Uterus (tissue), 2 donors: ENCODE data around the gene ZC2HC1B.

ENCODE experiments used
- POLR2A ChIP-seq, 2 donors: fragments of 450-650 bp; IDR thresholded peaks; one replicate each; pipeline ENCODE4 v1.6.1; 2016; ENCODE audit warnings: antibody characterized with exemption in 2 of 2, mild to moderate bottlenecking in 1 of 2, moderate library complexity in 1 of 2
- TF ChIP-seq, protein P1 (sequence below), 4 experiments: fragments of 200-600 bp in 2 of 4; fragments of 450-650 bp in 2 of 4; sonication (generic) in 2 of 4; IDR thresholded peaks; one replicate each; pipeline ENCODE4 v1.5.1; 2016 to 2019; ENCODE audit warnings: antibody characterized with exemption in 4 of 4, mild to moderate bottlenecking in 2 of 4, moderate library complexity in 1 of 4

DNA sequence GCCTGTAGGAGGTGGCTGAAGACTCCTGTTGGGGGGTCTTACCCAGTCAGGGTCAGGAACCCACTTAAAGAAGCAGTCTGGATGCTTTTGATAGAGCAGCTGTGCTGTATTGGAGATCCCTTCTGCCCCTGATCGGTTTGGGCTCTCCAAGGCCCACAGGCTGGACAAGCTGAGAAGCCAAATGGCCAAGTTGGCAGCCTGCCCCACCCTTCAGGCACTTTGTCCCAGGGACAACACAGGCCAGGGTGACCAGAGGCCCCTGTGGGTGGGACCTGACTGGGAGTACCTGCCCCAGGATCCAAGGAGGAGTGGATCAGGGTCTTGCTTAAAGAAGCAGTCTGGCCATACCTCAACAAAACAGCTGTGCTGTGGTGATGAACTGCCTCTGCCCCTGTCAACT is 48.4 kb downstream of the ZC2HC1B start:
- TF ChIP-seq, protein P1, sequence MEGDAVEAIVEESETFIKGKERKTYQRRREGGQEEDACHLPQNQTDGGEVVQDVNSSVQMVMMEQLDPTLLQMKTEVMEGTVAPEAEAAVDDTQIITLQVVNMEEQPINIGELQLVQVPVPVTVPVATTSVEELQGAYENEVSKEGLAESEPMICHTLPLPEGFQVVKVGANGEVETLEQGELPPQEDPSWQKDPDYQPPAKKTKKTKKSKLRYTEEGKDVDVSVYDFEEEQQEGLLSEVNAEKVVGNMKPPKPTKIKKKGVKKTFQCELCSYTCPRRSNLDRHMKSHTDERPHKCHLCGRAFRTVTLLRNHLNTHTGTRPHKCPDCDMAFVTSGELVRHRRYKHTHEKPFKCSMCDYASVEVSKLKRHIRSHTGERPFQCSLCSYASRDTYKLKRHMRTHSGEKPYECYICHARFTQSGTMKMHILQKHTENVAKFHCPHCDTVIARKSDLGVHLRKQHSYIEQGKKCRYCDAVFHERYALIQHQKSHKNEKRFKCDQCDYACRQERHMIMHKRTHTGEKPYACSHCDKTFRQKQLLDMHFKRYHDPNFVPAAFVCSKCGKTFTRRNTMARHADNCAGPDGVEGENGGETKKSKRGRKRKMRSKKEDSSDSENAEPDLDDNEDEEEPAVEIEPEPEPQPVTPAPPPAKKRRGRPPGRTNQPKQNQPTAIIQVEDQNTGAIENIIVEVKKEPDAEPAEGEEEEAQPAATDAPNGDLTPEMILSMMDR (IDR thresholded peaks at IDR 0.05), result no peak
- no peak for TF ChIP-seq POLR2A (IDR thresholded peaks at IDR 0.05)
